NCI-H2227 (cell line): ENCODE measurements around the gene HCN3.
"Not testable (repeated sequence)": the region's sequence is repeated elsewhere in the genome, so short reads cannot be mapped to it uniquely, and the experiment has no call there.

Experiments
- DNase-seq: peaks from one replicate; lab custom pipeline; 2025; ENCODE audit not compliant: unreplicated experiment; lab: John Stamatoyannopoulos, UW

The HCN3 gene

GRCh38 chr1:155277070-155277901 is at the start of gene HCN3:
TSS of gene HCN3 (plus strand) at chr1:155277463. CDS start at chr1:155277591, 128 bp downstream.
- DNase-seq, result peak; percentile 99

GRCh38 chr1:155228096-155228427 is 49.2 kb upstream of the HCN3 start:
- no peak for DNase-seq

- not testable (repeated sequence) for DNase-seq
Observed at GRCh38 chr1:155231302-155231701, 46.0 kb upstream of the HCN3 start.

GRCh38 chr1:155232001-155232978 is 45.0 kb upstream of the HCN3 start:
- DNase-seq, result not testable (repeated sequence)

- not testable (repeated sequence) for DNase-seq
Observed at GRCh38 chr1:155233502-155233901, 43.8 kb upstream of the HCN3 start.

GRCh38 chr1:155235375-155235774 is 41.9 kb upstream of the HCN3 start:
- DNase-seq, result not testable (repeated sequence)

- DNase-seq, result no peak
Observed at GRCh38 chr1:155236451-155236850, 40.8 kb upstream of the HCN3 start.

GRCh38 chr1:155241069-155241679 is 36.1 kb upstream of the HCN3 start:
- peak; percentile 86 for DNase-seq

GRCh38 chr1:155241841-155242264 is 35.4 kb upstream of the HCN3 start:
- DNase-seq, result no peak

GRCh38 chr1:155242805-155243358 is 34.4 kb upstream of the HCN3 start:
- no peak for DNase-seq

GRCh38 chr1:155244368-155245162 is 32.7 kb upstream of the HCN3 start:
- DNase-seq, result peak; percentile 99

- no peak for DNase-seq
Observed at GRCh38 chr1:155245163-155245524, 32.1 kb upstream of the HCN3 start.

- DNase-seq, result not testable (repeated sequence)
Observed at GRCh38 chr1:155246796-155247195, 30.5 kb upstream of the HCN3 start.

- no peak for DNase-seq
Observed at GRCh38 chr1:155247667-155248553, 29.4 kb upstream of the HCN3 start.

- DNase-seq, result no peak
Observed at GRCh38 chr1:155250246-155250632, 27.0 kb upstream of the HCN3 start.

- DNase-seq, result peak; percentile 95
Observed at GRCh38 chr1:155250633-155251449, 26.4 kb upstream of the HCN3 start.

- no peak for DNase-seq
Observed at GRCh38 chr1:155251566-155251965, 25.7 kb upstream of the HCN3 start.

GRCh38 chr1:155253208-155253607 is 24.1 kb upstream of the HCN3 start:
- no peak for DNase-seq
